Upper lobe of left lung (tissue), 6 donors: Measurements from ENCODE around the gene HEBP2. TPM values are rescaled to one million over a fixed set of nuclear protein-coding genes. Genes with fewer than 3 reads are reported as not detected.

Experiments
- ATAC-seq, 2 donors: fragments of 200-7000 bp; cut with Tn5 transposase; one replicate each; pipeline ENCODE4 v1.9.1; 2022; ENCODE audit warnings: mild to moderate bottlenecking in 2 of 2, moderate library complexity in 2 of 2; ENCODE audit not compliant: low FRiP score in 2 of 2
- DNase-seq, 2 donors: peaks; one replicate each; pipeline ENCODE4 v3.0.0-alpha.2; 2019 to 2020
- H3K27ac ChIP-seq, 4 donors: fragments of 200-600 bp; sonication (generic); one replicate each; pipeline ENCODE4 v1.5.1; 2016 to 2019
- H3K27me3 ChIP-seq, 4 donors: fragments of 200-600 bp; sonication (generic); one replicate each; pipeline ENCODE4 v1.5.1; 2017 to 2019
- H3K36me3 ChIP-seq, 4 donors: fragments of 200-600 bp; sonication (generic); one replicate each; pipeline ENCODE4 v1.5.1; 2016 to 2019
- H3K4me1 ChIP-seq, 4 donors: fragments of 200-600 bp; sonication (generic); one replicate each; pipeline ENCODE4 v1.5.1; 2018 to 2019
- H3K4me3 ChIP-seq, 4 donors: fragments of 200-600 bp; sonication (generic); one replicate each; pipeline ENCODE4 v1.5.1; 2017 to 2019; ENCODE audit warnings: mild to moderate bottlenecking in 2 of 4, moderate library complexity in 1 of 4
- H3K9me3 ChIP-seq, 4 donors: fragments of 200-600 bp; sonication (generic); one replicate each; pipeline ENCODE4 v1.5.1; 2018 to 2019
- EP300 ChIP-seq, 4 donors: sonication (generic); formaldehyde crosslinking; IDR thresholded peaks; one replicate each; pipeline ENCODE4 v1.5.1; 2017; ENCODE audit warnings: antibody characterized with exemption in 4 of 4, control low read depth in 2 of 4
- POLR2A ChIP-seq, 4 donors: fragments of 450-650 bp; IDR thresholded peaks; one replicate each; pipeline ENCODE4 v1.5.1; 2016 to 2017; ENCODE audit warnings: antibody characterized with exemption in 4 of 4, mild to moderate bottlenecking in 2 of 4
- POLR2AphosphoS5 ChIP-seq, 2 donors: sonication (generic); formaldehyde crosslinking; IDR thresholded peaks; one replicate each; pipeline ENCODE4 v1.5.1; 2017; ENCODE audit warnings: antibody characterized with exemption in 2 of 2
- WGBS, 2 donors: methylation state at CpG; one replicate each; pipeline ENCODE4 v1.1.5; 2017 to 2018; 5-methylcytosine and 5-hydroxymethylcytosine counted together
- total RNA-seq, 6 donors: library from RNA; depleted of rRNA in 4 of 6; stranded (reverse); fragments of >200 nt in 4 of 6; gene quantifications; one replicate each; pipeline versions ENCODE4 v1.1.0 to v1.2.1, GENCODE V29; 2016 to 2021
- TF ChIP-seq, protein P1 (sequence below), 6 experiments: fragments of 450-650 bp in 4 of 6; fragments of 200-600 bp in 2 of 6; sonication (generic) in 2 of 6; IDR thresholded peaks; one replicate each; pipeline ENCODE4 v1.5.1; 2016 to 2019; ENCODE audit warnings: antibody characterized with exemption in 6 of 6
- donor health status: DM: no; HTN: no; CAD: no; lungs with moderate emphysema.
- donor health status: DM: no; HTN: yes; CAD: no; lungs with severe emphysema.

The HEBP2 gene
- total RNA-seq, 6 donors from 2014 or later, result 11.5 to 68.0 (median 48.6) TPM

DNA sequence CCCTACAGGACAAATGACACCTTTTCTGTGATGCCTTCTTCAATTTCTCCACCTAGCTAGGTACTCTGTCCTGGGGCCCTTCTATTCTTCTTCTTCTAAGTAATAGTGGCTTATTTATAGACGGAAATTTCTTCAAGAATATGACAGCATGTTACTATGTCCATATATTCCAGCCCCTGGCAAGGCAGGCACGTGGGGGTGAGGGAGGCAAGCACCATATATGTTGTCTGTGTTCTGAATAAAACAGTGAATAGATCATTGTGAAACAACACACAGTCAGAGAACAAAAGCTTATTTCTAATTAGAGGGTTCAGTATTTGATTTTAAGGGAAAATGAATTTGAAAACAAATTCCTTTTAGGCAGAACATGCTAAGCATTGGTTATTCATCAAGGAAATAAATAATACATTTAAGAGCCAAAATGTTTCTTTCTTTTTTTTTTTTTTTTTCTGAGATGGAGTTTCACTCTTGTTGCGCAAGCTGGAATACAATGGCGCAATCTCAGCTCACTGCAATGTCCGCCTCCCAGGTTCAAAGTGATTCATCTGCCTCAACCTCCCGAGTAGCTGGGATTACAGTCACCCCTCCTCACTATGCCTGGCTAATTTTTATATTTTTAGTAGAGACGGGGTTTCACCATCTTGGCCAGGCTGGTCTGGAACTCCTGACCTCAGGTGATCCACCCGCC, 6.2 kb downstream of the HEBP2 start:
- no peak for TF ChIP-seq EP300 (IDR thresholded peaks at IDR 0.05)
- TF ChIP-seq, protein P1, sequence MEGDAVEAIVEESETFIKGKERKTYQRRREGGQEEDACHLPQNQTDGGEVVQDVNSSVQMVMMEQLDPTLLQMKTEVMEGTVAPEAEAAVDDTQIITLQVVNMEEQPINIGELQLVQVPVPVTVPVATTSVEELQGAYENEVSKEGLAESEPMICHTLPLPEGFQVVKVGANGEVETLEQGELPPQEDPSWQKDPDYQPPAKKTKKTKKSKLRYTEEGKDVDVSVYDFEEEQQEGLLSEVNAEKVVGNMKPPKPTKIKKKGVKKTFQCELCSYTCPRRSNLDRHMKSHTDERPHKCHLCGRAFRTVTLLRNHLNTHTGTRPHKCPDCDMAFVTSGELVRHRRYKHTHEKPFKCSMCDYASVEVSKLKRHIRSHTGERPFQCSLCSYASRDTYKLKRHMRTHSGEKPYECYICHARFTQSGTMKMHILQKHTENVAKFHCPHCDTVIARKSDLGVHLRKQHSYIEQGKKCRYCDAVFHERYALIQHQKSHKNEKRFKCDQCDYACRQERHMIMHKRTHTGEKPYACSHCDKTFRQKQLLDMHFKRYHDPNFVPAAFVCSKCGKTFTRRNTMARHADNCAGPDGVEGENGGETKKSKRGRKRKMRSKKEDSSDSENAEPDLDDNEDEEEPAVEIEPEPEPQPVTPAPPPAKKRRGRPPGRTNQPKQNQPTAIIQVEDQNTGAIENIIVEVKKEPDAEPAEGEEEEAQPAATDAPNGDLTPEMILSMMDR (IDR thresholded peaks at IDR 0.05), result no peak
- no peak overlapping the region for H3K4me3 ChIP-seq
- no peaks in the 10 kb centered on the region for H3K27me3 ChIP-seq
- H3K27ac ChIP-seq, result peak overlapping the region in 3 of 4 donors; percentile 20 to 30 (median 24)
- H3K36me3 ChIP-seq, result peaks cover 15 to 90% (median 53%) of the 10 kb centered on the region in 4 donors
- WGBS, 2 donors, result 63 to 79% methylated on average over 8 of the region's 8 CpGs
- H3K9me3 ChIP-seq, result no peaks in the 10 kb centered on the region
- DNase-seq (peak in 1 of 2 donors; percentile 64), ATAC-seq (no peak)
- H3K4me1 ChIP-seq, result peaks cover 4 to 23% (median 13%) of the 10 kb centered on the region in 4 donors

DNA sequence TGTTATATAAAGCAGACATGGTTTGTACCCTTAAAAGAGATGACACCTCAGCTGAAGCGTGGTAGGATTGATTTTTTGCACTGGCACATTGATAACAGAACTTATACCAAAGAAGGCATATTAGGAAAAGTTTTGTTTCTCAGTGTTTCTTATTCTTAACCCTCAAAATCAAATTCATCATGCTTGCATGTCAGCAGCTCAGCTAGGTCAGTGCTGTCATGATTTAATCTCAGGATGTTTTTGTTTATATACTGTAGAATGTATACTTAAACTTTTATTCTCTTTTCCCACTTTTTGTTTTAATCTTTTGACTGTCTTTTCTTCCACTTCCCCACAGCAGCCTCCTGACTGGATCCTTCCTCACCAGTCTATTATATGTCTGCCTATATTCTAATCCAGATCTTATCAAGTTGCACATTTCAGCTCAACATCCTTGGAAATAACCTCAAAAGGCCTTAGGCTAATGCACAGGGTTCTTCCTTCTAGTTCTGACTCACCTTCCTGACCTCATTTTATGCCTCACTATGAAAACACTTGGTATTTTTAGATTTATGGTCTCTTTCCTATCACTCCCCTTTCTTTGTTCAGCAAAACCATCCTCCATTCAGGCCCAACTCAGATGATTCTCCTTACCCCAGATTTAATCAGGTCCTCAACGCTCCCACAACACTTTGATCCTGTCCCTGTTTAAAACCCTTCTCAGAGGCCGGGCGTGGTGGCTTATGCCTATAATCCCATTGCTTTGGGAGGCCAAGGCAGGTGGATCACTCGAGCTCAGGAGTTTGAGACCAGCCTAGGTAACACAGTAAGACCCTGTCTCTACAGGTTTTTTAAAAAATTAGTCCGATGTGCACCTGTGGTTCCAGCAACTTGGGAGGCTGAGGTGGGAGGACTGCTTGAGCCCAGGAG, 7.2 kb downstream of the HEBP2 start:
- peaks cover 15 to 94% (median 52%) of the 10 kb centered on the region in 4 donors for H3K36me3 ChIP-seq
- no peaks in the 10 kb centered on the region for H3K9me3 ChIP-seq
- no peak for TF ChIP-seq POLR2AphosphoS5 (IDR thresholded peaks at IDR 0.05)
- TF ChIP-seq POLR2A (IDR thresholded peaks at IDR 0.05), result no peak
- TF ChIP-seq, protein P1 (IDR thresholded peaks at IDR 0.05), result no peak
- no peak for TF ChIP-seq EP300 (IDR thresholded peaks at IDR 0.05)
- ATAC-seq (no peak), DNase-seq (no peak)
- WGBS, 2 donors, result 89% methylated on average over 6 of the region's 6 CpGs
- H3K4me3 ChIP-seq, result no peak overlapping the region
- peak overlapping the region in 2 of 4 donors; percentile 8 to 30 for H3K27ac ChIP-seq
- H3K4me1 ChIP-seq, result peaks cover 4 to 16% (median 12%) of the 10 kb centered on the region in 4 donors
- no peaks in the 10 kb centered on the region for H3K27me3 ChIP-seq

DNA sequence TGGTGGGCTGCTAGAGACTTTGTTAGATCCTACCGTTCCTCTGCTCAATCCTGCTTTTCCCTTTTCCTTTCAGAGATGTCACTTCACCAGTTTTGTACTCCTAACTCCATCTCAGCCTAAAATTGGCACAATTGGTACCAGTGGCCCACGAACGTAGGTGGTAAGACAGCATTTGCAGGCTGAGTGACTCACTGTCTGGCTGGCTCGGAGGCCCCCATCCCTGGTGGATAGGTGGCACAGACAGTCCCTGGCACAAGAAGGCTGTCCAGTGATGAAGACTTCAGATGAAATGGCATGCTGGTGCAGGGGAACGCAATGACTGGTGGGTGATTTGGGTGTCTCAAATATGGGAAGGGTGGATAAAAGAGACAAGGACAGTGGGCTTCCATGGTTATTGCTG, 11.1 kb downstream of the HEBP2 start:
- DNase-seq (no peak), ATAC-seq (no peak)
- H3K36me3 ChIP-seq, result peaks cover 10 to 65% (median 29%) of the 10 kb centered on the region in 4 donors
- WGBS, 2 donors, result 90 to 99% methylated on average over 5 of the region's 5 CpGs
- H3K4me1 ChIP-seq, result peaks cover 4 to 13% (median 9%) of the 10 kb centered on the region in 4 donors
- H3K27ac ChIP-seq, result no peak overlapping the region
- no peak overlapping the region for H3K4me3 ChIP-seq
- no peaks in the 10 kb centered on the region for H3K27me3 ChIP-seq
- no peaks in the 10 kb centered on the region for H3K9me3 ChIP-seq
- TF ChIP-seq POLR2A (IDR thresholded peaks at IDR 0.05) (no peak), EP300 (IDR thresholded peaks at IDR 0.05) (no peak), POLR2AphosphoS5 (IDR thresholded peaks at IDR 0.05) (no peak)
- TF ChIP-seq, protein P1 (IDR thresholded peaks at IDR 0.05), result no peak

DNA sequence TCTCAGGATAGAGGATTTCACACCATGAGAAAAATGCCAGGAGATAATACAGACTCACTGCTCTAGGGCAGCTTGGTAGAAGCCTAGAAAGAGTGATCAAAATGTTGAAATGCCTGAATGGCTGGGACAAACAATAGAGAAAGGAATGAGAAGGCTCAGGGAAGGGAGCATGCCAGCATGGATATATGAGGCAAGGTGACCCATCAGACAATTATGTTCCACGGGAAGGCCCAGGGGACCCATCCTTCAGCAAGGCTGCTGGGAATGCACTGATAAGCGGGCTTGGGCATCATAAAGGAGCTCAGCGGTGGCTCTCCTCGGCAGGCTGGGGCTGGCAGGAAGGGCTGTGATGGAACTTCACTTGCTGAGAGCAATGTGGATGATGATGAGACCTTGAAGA, 12.2 kb downstream of the HEBP2 start:
- Histone ChIP-seq H3K9me3 (no peaks in the 10 kb centered on the region), H3K36me3 (peaks cover 10 to 55% (median 28%) of the 10 kb centered on the region in 4 donors), H3K4me3 (no peak overlapping the region), H3K27me3 (no peaks in the 10 kb centered on the region), H3K27ac (no peak overlapping the region), H3K4me1 (peaks cover 0 to 2% (median under 1%) of the 10 kb centered on the region in 4 donors)
- ATAC-seq, result no peak
- TF ChIP-seq EP300 (IDR thresholded peaks at IDR 0.05) (no peak), POLR2A (IDR thresholded peaks at IDR 0.05) (no peak), POLR2AphosphoS5 (IDR thresholded peaks at IDR 0.05) (no peak)
- WGBS, 2 donors, result 93 to 94% methylated on average over 4 of the region's 4 CpGs
- DNase-seq, result no peak

DNA sequence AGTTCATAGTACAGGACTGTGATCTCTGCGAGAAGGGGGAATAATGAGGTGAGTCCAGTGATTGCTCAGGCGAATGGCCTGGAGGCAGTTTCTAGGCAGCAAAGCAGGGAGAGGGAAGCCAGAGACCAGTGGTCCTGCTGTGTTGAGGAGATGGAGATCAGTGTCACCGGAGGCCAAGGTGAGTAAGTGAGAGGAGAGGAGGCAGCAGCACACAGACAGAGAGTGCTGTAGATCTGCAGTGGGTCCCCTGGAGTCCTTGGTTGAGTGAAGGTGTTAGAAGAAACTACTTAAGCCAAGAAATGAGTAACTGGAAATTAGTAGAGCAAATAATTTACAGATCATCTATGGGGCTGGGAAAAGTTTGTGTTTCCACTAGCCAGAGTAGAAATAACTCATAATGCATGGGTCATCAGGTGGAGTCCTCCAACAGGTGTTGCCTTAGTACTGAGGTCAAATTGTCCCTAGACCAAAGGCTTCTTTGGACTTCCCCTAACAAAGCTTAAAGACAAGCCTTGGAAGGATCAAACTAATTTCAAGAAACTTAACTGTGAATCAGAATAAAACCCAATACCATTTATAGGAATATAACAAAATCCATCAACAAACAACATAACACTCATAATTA, 13.6 kb downstream of the HEBP2 start:
- DNase-seq (no peak), ATAC-seq (no peak)
- H3K9me3 ChIP-seq, result no peaks in the 10 kb centered on the region
- H3K4me3 ChIP-seq, result no peak overlapping the region
- H3K4me1 ChIP-seq, result peaks cover 0 to under 1% (median 0%) of the 10 kb centered on the region in 4 donors
- H3K27me3 ChIP-seq, result no peaks in the 10 kb centered on the region
- H3K27ac ChIP-seq, result no peak overlapping the region
- peaks cover 10 to 41% (median 16%) of the 10 kb centered on the region in 4 donors for H3K36me3 ChIP-seq
- TF ChIP-seq EP300 (IDR thresholded peaks at IDR 0.05), result no peak
- no peak for TF ChIP-seq POLR2A (IDR thresholded peaks at IDR 0.05)
- TF ChIP-seq, protein P1 (IDR thresholded peaks at IDR 0.05), result no peak
- TF ChIP-seq POLR2AphosphoS5 (IDR thresholded peaks at IDR 0.05), result no peak
- WGBS, 2 donors, result 83 to 87% methylated on average over 3 of the region's 3 CpGs
